ENCODE data around the gene ZNF236. TPM values are rescaled to one million over a fixed set of nuclear protein-coding genes. Genes with fewer than 3 reads are reported as not detected.

ZNF236 gene
- total and polyA plus RNA-seq, 7 donors = 0.60 to 26.6 (median 18.9) TPM

- WGBS, 2 donors = 22 to 28% methylated on average over 61 of the region's 61 CpGs
- no peaks in the 10 kb centered on the region for H3K36me3 ChIP-seq
- peak overlapping the region in 3 of 4 donors; percentile 26 to 38 (median 34) for H3K4me3 ChIP-seq
- DNase-seq = peak; percentile 80
- no peaks in the 10 kb centered on the region for H3K9me3 ChIP-seq
- peaks cover 0 to 4% (median 0%) of the 10 kb centered on the region in 3 donors for H3K27me3 ChIP-seq
- no peak overlapping the region for H3K27ac ChIP-seq
- peak; percentile 58 to 96 (median 74) for TF ChIP-seq CTCF (IDR thresholded peaks at IDR 0.05)
- TF ChIP-seq EP300 (IDR thresholded peaks at IDR 0.05) = no peak
- intact Hi-C loops (cut with DNase I) = loop anchor here (1.0 to 2.0 kb wide), 3 partner anchors 21 to 181 kb away; partner anchors contain the start of gene ZNF236
- H3K4me1 ChIP-seq = peaks cover 0 to 15% (median 13%) of the 10 kb centered on the region in 4 donors
Observed at GRCh38 chr18:76801567-76802505, 20.5 kb upstream of the ZNF236 start.

GRCh38 chr18:76803413-76803812, 18.9 kb upstream of the ZNF236 start:
- H3K4me3 ChIP-seq = no peak overlapping the region
- no peak for DNase-seq
- H3K27me3 ChIP-seq = peaks cover 0 to 4% (median 0%) of the 10 kb centered on the region in 3 donors
- H3K9me3 ChIP-seq = no peaks in the 10 kb centered on the region
- TF ChIP-seq CTCF (IDR thresholded peaks at IDR 0.05) (no peak), POLR2AphosphoS5 (IDR thresholded peaks at IDR 0.05) (no peak), POLR2A (IDR thresholded peaks at IDR 0.05) (no peak)
- 9 to 33% methylated on average over 5 of the region's 5 CpGs for WGBS, 2 donors
- intact Hi-C loops (cut with DNase I) = loop anchor here (2.0 kb wide), 2 partner anchors 19 to 71 kb away; partner anchors contain the start of gene ZNF236
- H3K27ac ChIP-seq = no peak overlapping the region
- peaks cover 0 to 15% (median 13%) of the 10 kb centered on the region in 4 donors for H3K4me1 ChIP-seq
- no peaks in the 10 kb centered on the region for H3K36me3 ChIP-seq

DNA sequence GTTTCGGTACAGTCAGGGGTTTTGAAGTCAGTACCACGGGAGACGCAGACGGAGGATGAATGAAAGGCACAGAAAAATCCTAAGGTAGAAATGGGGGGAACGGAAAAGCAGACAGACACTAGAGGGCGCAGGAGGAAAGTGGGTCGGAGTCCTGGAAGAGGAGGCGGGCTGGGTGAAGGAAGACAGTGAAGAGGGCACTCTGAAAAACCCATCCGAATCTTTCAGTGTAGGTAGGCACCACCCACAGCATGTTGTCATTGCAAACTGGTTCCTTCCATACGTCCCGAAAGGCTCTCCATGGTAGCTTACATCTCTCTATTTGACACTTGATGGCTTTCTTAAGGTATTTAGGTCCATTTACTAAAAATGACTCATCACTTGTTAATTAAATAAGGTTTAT, 18.5 kb upstream of the ZNF236 start:
- intact Hi-C loops (cut with DNase I) = loop anchor here (2.0 kb wide), 2 partner anchors 19 to 71 kb away; partner anchors contain the start of gene ZNF236
- Histone ChIP-seq H3K4me1 (peaks cover 0 to 15% (median 13%) of the 10 kb centered on the region in 4 donors), H3K36me3 (no peaks in the 10 kb centered on the region), H3K9me3 (no peaks in the 10 kb centered on the region), H3K27ac (no peak overlapping the region), H3K4me3 (no peak overlapping the region), H3K27me3 (peaks cover 0 to 4% (median 0%) of the 10 kb centered on the region in 3 donors)
- DNase-seq = peak; percentile 77
- 1 to 2% methylated on average over 11 of the region's 11 CpGs for WGBS, 2 donors
- TF ChIP-seq POLR2AphosphoS5 (IDR thresholded peaks at IDR 0.05) (no peak), CTCF (IDR thresholded peaks at IDR 0.05) (peak; percentile 44 to 82 (median 71))

DNA sequence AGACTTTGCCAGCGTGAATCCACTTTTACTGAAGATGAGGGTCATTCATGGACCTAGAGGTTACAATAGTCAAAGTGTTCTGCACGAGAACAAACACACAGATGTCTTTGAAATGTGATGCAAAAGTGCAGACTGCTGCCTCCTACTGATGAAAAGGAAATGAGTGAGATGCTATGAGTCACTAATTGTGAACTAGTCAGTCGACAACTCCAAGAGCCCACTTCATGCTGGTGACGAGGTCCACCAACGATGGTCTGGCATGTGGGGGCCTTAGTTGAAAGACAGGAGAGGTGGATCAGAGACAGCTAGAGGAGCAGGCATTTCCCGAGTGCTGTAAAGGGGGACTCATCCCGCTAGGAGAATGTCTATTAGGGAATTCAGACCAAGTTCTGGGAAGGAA, 17.1 kb upstream of the ZNF236 start:
- DNase-seq = no peak
- WGBS, 2 donors = 75 to 83% methylated on average over 7 of the region's 7 CpGs
- Histone ChIP-seq H3K36me3 (no peaks in the 10 kb centered on the region), H3K9me3 (no peaks in the 10 kb centered on the region), H3K27ac (no peak overlapping the region), H3K27me3 (peaks cover 0 to 4% (median 0%) of the 10 kb centered on the region in 3 donors), H3K4me1 (peaks cover 0 to 15% (median 13%) of the 10 kb centered on the region in 4 donors), H3K4me3 (no peak overlapping the region)
- intact Hi-C loops (cut with DNase I) = no loop called here
- no peak for TF ChIP-seq CTCF (IDR thresholded peaks at IDR 0.05)
- TF ChIP-seq POLR2AphosphoS5 (IDR thresholded peaks at IDR 0.05) = no peak
- TF ChIP-seq POLR2A (IDR thresholded peaks at IDR 0.05) = no peak
- TF ChIP-seq EP300 (IDR thresholded peaks at IDR 0.05) = no peak

Data from sigmoid colon (tissue), 7 donors.